HG03066 (cell line): Measurements from ENCODE around the gene ZBTB24.
A peak's percentile ranks its signal among the peaks of the same experiment; 100 is the strongest.
"Not testable (repeated sequence)": the region's sequence is repeated elsewhere in the genome, so short reads cannot be mapped to it uniquely, and the experiment has no call there.

ENCODE experiments used
- ATAC-seq: cut with Tn5 transposase; IDR thresholded peaks from one replicate; pipeline ENCODE4 v1.9.1; 2021; ENCODE audit warnings: low read depth; ENCODE audit not compliant: unreplicated experiment

ZBTB24 gene

GRCh38 chr6:109472132-109472995, 10.7 kb downstream of the ZBTB24 start:
- ATAC-seq = peak; percentile 63

DNA sequence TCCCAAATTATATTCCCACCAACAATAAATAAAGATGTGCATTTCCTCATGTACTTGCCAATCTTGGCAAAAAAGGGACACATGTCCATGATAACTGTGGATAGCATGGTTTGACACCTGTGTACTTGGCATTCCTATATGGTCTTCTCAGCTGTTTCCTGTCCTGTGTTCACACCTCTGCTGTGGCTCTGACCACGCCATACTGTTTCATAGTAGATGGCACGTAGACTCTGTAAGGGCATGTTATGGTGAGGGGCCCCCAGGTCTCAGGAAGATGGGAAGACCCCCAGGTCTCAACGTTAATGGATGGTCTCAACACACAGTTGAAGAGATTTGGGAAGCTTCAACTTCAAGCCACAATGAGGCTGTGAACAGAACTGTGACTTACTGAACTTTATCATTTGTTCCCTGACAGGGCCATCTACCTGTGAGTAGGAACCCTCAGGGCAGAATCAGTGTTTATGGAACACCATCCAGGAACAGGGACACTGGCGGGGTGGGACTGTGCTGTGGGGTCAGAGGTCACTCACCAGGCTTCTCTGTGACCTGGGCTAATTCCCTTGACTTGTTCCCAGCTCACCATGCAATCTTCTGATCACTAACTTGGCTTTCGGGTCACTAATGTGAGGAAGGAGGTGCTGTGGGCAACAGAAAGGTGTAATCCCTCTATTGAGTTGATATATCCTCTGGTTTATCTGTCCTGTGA, 11.8 kb downstream of the ZBTB24 start:
- ATAC-seq = no peak

DNA sequence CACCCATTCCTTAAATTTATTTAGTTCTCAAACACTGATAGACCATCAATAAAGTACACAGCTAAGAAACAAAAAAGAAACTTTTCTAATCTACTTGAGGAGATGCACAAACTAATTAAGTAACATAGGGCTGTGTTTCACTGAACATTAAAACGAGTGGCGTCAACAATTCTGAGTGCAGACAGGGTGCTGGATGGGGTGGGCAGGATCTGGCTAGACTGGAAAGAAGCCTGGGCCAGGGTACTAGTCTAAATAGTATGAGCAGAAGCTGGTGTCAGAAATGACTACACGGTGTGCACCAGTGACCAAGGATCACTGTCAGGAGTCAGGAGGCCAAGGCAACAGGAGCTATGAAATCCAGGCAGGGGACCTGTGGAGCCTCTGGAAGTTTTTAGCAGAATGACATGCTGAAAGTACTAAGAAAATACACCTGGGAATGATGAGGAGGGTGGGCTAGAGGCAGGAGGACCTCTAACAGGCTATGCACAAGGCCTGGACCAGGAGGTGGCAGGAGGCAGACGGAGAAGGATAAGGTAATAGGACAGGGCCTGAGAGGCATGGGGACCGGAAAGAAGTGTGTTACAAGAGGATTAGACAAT, 13.3 kb downstream of the ZBTB24 start:
- ATAC-seq = no peak

GRCh38 chr6:109467696-109468095, 15.3 kb downstream of the ZBTB24 start:
- no peak for ATAC-seq

- ATAC-seq = no peak
Measured at GRCh38 chr6:109466212-109466923, 16.7 kb downstream of the ZBTB24 start.

DNA sequence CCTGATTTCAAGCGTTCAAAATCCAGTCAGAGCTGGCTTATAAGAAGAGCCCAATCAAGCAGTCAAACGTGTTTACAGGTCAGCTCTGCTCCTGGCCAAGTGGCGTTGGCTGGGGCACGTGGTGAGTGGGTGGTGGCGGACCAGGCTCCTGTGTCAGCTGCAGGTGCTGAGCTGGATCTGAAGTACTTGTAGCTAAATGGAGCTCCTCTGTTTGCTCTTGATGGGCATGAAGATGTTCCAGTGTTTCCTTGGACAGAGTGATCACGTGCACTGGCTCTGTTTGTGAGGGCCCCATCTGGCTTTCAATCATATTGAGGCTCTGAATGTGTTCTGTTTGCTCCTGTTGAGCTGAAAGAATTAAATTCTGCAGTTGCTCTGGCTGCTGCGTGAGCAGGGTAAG, 17.2 kb downstream of the ZBTB24 start:
- no peak for ATAC-seq

DNA sequence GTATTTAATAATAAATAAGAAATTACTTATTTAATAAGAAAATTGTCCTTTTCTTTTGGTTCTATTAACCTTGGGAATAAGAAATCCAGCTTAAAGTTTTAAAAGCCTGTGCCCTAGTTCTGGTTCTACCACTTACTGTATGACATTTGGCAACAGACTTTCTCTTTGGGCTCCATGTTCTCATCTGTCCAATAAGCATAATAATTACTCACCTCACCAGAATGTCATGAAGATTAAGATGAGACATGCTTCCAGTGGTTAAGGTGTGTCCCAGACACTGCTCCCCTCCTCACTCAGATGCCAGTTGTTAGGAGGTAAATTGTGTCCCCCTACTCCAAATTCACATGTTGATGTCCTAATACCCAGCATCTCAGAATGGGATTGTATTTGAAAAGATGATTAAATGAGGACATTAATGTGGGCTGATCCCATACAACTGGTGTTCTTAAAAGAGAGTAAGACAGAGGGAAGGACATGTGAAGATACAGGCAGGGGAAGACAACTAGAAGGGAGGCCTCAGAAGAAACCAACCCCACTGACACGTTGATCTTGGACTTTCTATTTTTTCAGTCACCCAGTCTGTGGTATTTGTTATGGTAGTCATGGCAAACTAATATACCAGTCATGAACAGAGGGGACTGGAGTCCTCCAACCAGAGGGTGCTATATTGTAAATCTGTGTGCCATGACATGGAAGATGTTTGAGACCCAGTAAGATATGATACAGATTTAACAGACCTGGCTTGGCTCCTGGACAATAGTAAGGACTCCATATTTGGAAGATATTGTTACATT, 21.1 kb downstream of the ZBTB24 start:
- no peak for ATAC-seq

GRCh38 chr6:109461205-109461604, 21.8 kb downstream of the ZBTB24 start:
- ATAC-seq = not testable (repeated sequence)

DNA sequence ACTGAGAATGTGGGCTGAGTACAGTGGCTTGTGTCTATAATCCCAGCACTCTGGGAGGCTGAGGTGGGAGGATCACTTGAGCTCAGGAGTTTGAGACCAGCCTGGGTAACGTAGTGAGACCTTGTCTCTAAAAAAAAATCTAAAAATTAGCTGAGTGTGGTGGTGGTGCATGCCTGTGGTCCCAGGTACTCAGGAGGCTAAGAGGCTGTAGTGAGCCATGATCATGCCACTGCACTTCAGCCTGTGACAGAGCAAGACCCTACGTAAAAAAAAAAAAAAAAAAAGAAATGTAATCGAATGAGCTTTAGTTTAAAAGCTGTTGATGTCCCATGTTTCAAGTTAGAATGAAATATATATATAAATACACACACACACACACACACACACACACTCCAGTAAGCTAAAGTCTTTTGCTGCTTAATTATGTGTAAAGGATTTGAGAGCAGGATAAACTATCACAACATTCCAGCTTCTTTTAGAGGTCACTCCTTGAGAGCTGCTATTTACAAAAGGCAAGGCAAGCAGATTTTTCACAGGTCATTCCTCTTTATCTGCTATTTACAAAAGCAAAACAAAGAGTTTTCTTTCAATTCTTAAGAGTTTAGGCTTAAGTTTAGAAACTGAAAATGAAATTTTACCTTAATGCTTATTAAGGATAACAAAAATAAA, 22.7 kb downstream of the ZBTB24 start:
- ATAC-seq = no peak

- peak; percentile 23 for ATAC-seq
Measured at GRCh38 chr6:109458774-109459531, 24.1 kb downstream of the ZBTB24 start.

- no peak for ATAC-seq
Measured at GRCh38 chr6:109457562-109457996, 25.4 kb downstream of the ZBTB24 start.

DNA sequence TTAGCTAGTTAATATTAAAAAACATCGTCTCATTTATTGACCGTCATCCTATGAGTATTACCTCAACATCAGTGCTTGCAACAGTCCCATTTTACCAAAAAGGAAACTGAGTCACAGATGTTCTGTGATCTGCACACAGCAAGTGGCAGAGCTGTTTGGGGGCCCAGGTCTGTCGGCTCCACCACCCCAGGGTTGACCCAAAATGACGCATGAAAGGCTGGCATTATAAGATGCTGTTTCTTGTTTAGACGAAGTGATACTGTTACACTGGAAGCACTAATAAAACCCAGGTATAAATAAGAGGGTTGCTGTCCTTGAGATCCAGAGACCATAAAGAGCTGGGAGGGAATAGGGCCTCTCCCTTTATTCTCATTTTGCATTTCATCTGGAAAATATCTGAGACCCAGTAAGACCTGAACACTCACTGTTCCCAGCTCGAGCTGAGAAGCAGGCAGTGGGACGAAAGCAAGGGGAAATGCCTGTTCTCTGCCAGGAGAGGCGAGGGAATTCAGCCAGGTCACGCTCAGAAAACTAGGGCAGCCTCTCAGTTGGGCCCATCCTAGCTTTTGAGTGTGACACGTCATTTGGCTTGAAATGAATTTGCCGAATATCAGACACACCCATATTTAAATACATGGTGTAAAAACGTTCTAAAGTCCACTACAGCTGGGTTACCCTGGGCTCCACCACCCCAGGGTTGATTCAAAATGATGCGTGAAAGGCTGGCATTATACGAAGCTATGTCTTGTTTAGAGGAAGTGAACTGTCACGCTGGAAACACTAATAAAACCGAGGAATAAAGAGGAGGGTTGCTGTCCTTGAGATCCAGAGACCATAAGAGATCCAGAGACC, 26.1 kb downstream of the ZBTB24 start:
- no peak for ATAC-seq

DNA sequence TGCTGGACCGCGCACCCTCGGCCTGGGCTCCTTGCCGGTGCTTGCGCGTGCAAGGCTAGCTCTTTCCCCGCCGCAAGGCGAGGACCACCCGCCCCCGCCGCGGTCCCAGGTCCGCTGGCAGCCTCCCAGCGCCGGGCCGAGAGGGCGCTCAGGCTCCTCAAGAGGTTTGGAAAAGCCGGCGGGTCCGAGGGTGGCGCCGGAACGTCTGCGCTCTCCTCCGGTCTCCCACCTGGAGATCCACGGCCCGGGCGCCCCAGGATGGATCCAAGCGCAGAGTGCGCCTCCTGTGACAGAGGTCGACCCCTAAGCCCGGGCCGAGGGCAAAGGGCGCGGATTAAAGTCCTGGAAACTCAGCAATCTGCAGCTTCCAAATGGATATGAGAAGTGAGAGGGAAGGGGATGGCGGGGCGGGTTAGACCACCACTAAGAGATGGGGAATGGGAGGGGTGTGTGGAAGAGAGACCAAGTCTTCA, 26.9 kb downstream of the ZBTB24 start:
- ATAC-seq = peak; percentile 1

DNA sequence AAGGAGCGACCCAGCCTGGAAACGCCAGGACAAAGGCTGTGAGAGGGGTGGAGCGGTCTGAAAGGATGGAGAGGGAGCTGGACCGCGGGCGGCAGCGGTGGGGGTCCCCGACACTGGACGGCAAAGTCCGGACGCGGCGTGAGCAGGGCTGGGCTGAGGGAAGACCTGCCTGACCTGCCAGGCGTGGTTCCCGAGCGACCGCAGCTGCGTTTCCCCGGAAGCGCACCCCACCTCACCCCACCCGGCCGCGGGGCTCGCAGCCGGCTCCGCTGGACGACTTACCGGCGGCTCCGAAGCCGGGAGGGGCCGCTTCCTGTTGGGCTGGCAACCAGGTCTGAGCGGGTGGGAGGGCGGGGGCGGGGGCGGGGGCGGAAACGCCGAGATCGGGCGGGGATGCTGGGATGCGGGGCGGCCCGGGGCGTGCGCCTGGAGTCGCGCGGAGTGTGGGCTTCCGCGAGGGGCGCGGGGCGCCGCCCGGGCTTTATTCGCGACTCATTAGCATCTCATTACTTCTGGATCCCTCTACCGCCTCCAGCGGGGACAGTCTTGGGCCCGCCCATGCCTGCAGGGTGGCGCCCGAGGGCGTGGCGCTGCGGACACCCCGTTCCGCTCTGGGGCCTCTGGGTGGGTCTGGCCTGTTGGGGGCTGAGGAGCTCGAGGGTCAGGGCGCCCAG, 27.4 kb downstream of the ZBTB24 start, which contains the start of gene MICAL1:
Gene MICAL1 (minus strand): TSS at position 336 of the 674 bp plus-strand sequence. CDS start 1,576 bp downstream, outside the sequence.
- ATAC-seq = peak; percentile 46

GRCh38 chr6:109454496-109455436, 28.3 kb downstream of the ZBTB24 start:
- peak; percentile 38 for ATAC-seq
